Measurements from ENCODE around the gene CDK18. TPM values are rescaled to one million over a fixed set of nuclear protein-coding genes. Genes with fewer than 3 reads are reported as not detected.

The CDK18 gene
- total RNA-seq, 1 donor from 2014 or later, result 17.8 TPM

DNA sequence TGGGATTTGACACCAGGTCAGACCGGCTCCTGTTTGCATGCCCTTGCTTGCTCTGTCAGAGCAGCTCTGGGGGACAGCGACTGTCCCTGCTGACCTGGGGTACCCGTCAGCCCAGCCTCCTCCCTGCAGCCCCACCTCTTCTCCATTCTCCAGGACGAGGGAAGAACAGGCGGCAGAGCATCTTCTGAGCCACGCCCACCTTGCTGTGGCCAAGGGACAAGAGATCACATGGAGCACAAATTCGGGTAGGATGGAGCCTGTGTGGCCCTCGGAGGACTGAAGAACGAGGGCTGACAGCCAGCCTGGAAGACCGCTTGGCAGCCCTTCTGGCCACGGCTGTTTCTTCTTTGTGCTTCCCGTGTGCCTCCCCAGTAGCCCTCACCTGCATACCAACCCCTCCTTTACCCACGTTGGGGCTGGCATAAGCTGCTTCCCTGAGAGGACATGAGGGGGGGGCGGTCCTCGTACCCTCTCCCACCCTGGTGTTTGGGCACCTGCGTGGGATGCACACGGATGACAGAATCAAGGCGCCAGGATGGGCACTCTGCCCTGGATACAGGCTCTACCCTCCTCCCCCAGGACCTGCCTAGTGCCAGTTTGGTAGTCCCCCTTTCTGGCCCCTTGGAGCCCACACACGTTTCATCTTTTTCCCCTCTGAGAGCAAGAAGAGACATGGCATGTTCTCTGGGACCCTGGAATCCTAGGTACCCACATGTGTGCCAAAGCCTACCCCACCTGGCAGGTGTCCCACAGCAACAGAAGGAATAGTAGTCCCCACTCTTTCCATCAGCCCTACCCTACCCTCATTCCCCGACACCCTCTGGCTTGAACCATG is 26.9 kb downstream of the CDK18 start:
- Mint-ChIP-seq H3K4me3 (ENCODE audit: unreplicated experiment) (no peak overlapping the region), H3K36me3 (ENCODE audit: low read depth, unreplicated experiment) (peaks cover 16% of the 10 kb centered on the region), H3K27ac (ENCODE audit: unreplicated experiment) (no peak overlapping the region), H3K27me3 (ENCODE audit: low read depth, unreplicated experiment) (peaks cover 49% of the 10 kb centered on the region), H3K9me3 (ENCODE audit: unreplicated experiment) (no peaks in the 10 kb centered on the region), H3K4me1 (ENCODE audit: low read depth, unreplicated experiment) (no peaks in the 10 kb centered on the region)
- no peaks in the 10 kb centered on the region for H3K36me3 ChIP-seq (ENCODE audit: insufficient read depth, low read length)
- TF ChIP-seq EZH2 (IDR thresholded peaks at IDR 0.05; ENCODE audit: insufficient read depth, low read length), result no peak
- TF ChIP-seq, protein P1, sequence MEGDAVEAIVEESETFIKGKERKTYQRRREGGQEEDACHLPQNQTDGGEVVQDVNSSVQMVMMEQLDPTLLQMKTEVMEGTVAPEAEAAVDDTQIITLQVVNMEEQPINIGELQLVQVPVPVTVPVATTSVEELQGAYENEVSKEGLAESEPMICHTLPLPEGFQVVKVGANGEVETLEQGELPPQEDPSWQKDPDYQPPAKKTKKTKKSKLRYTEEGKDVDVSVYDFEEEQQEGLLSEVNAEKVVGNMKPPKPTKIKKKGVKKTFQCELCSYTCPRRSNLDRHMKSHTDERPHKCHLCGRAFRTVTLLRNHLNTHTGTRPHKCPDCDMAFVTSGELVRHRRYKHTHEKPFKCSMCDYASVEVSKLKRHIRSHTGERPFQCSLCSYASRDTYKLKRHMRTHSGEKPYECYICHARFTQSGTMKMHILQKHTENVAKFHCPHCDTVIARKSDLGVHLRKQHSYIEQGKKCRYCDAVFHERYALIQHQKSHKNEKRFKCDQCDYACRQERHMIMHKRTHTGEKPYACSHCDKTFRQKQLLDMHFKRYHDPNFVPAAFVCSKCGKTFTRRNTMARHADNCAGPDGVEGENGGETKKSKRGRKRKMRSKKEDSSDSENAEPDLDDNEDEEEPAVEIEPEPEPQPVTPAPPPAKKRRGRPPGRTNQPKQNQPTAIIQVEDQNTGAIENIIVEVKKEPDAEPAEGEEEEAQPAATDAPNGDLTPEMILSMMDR (IDR thresholded peaks at IDR 0.05; ENCODE audit: insufficient read depth, low read depth, low read length), result no peak
- H2AFZ ChIP-seq (ENCODE audit: low read depth, low read length), result no peak overlapping the region
- H3K4me1 ChIP-seq (ENCODE audit: insufficient read depth, low read length), result peaks cover 4% of the 10 kb centered on the region
- no peak for FAIRE-seq
- no peak overlapping the region for H3K9ac ChIP-seq (ENCODE audit: low read length)
- H3K9me3 ChIP-seq (ENCODE audit: insufficient read depth, low read depth, low read length), result no peaks in the 10 kb centered on the region
- H3K4me2 ChIP-seq (ENCODE audit: low read length), result no peak overlapping the region
- no peaks in the 10 kb centered on the region for H4K20me1 ChIP-seq (ENCODE audit: insufficient read depth, low read length)
- H3K4me3 ChIP-seq (ENCODE audit: insufficient read depth, low read depth, low read length), result no peak overlapping the region
- H3K27ac ChIP-seq (ENCODE audit: low read depth, low read length), result no peak overlapping the region
- H3K79me2 ChIP-seq (ENCODE audit: insufficient read depth, low read length), result no peaks in the 10 kb centered on the region
- DNase-seq (ENCODE audit: low read depth), result no peak
- H3K27me3 ChIP-seq (ENCODE audit: insufficient read depth, low read length), result peaks cover 5% of the 10 kb centered on the region

DNA sequence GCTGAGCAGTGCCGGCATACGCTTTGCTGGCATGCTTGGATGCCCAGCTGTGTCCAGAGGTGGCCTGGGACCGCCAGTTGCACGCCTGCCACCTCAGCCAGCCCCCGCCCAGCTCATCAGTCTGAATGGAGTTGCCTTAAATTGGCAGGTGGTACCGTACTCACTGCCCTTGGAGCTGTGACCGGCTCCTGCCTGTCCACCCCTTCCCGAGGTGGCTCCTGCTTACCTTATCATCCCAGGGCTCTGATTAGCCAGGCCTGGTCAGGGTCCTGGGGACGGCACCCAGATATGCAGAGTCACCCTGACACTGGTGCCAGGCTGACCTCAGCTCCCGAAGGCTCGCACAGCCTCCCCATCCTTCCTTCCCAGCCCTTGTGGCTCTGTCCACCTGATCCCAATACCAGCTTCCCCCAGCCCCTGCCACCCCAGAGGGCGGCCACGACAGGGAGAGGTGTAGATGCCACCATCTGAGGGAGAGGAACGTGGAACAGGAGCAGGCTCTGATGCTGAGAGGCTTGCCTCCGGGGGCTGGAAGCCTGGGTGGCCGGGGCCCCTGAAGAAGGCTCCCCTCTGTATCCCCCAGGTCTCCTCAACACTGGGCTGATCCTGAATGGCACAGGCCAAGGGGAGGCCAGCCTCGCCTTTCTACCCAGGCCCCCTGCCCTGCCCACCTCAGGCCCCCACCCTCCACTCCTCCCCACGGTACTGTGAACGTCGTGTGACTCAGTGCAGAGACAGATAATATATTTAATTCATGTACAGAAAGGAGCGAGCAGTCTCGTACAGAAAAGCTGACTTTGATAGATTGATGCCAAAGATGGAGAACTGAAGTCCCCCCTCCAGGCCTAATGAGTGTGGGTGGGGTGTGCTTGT is 27.8 kb downstream of the CDK18 start:
- no peak overlapping the region for H3K27ac ChIP-seq (ENCODE audit: low read depth, low read length)
- peaks cover 7% of the 10 kb centered on the region for H3K4me1 ChIP-seq (ENCODE audit: insufficient read depth, low read length)
- Mint-ChIP-seq H3K27me3 (ENCODE audit: low read depth, unreplicated experiment) (peaks cover 56% of the 10 kb centered on the region), H3K4me3 (ENCODE audit: unreplicated experiment) (no peak overlapping the region), H3K36me3 (ENCODE audit: low read depth, unreplicated experiment) (peaks cover 16% of the 10 kb centered on the region), H3K4me1 (ENCODE audit: low read depth, unreplicated experiment) (no peaks in the 10 kb centered on the region), H3K27ac (ENCODE audit: unreplicated experiment) (no peak overlapping the region), H3K9me3 (ENCODE audit: unreplicated experiment) (no peaks in the 10 kb centered on the region)
- no peak overlapping the region for H3K4me3 ChIP-seq (ENCODE audit: insufficient read depth, low read depth, low read length)
- H3K27me3 ChIP-seq (ENCODE audit: insufficient read depth, low read length), result peaks cover 8% of the 10 kb centered on the region
- H3K79me2 ChIP-seq (ENCODE audit: insufficient read depth, low read length), result no peaks in the 10 kb centered on the region
- H2AFZ ChIP-seq (ENCODE audit: low read depth, low read length), result no peak overlapping the region
- DNase-seq (ENCODE audit: low read depth) (no peak), FAIRE-seq (no peak)
- H3K36me3 ChIP-seq (ENCODE audit: insufficient read depth, low read length), result no peaks in the 10 kb centered on the region
- H3K9ac ChIP-seq (ENCODE audit: low read length), result no peak overlapping the region
- H3K9me3 ChIP-seq (ENCODE audit: insufficient read depth, low read depth, low read length), result no peaks in the 10 kb centered on the region
- no peak overlapping the region for H3K4me2 ChIP-seq (ENCODE audit: low read length)
- TF ChIP-seq EZH2 (IDR thresholded peaks at IDR 0.05; ENCODE audit: insufficient read depth, low read length), result no peak
- TF ChIP-seq, protein P1 (IDR thresholded peaks at IDR 0.05; ENCODE audit: insufficient read depth, low read depth, low read length), result no peak
- H4K20me1 ChIP-seq (ENCODE audit: insufficient read depth, low read length), result no peaks in the 10 kb centered on the region

Measured in astrocyte (in vitro differentiated cells and primary cell).